Panc1 (cell line): Measurements from ENCODE around the gene CDK12. TPM values are rescaled to one million over a fixed set of nuclear protein-coding genes. Genes with fewer than 3 reads are reported as not detected.

ENCODE experiments used
- ATAC-seq: fragments of 200-7000 bp; cut with Tn5 transposase; 2 replicates; pipeline ENCODE4 v1.9.1; 2020; ENCODE audit warnings: mild to moderate bottlenecking, moderate library complexity
- BruUV-seq: library from RNA; stranded (reverse); fragments of 400-500 nt; replicated peaks from 2 replicates; lab custom pipeline; 2021; lab: Mats Ljungman, UMichigan
- CTCF ChIA-PET: fragments of 300-600 bp; sonication (Branson Sonifier 250); formaldehyde crosslinking; loops from one replicate; lab custom pipeline; 2022; ENCODE audit warnings: antibody characterized with exemption; lab: Charles Lee
- POLR2A ChIA-PET: fragments of 300-600 bp; sonication (Branson Sonifier 250); formaldehyde crosslinking; loops from one replicate; lab custom pipeline; 2022; ENCODE audit warnings: antibody characterized with exemption; lab: Charles Lee
- DNase-seq: peaks from one replicate; pipeline ENCODE4 v3.0.0-alpha.2; 2010; ENCODE audit warnings: low read depth, low spot score
- H3K27ac ChIP-seq: 2 replicates; pipeline ENCODE4 v1.5.1; 2011; ENCODE audit warnings: mild to moderate bottlenecking, low read length, inconsistent platforms
- H3K27me3 ChIP-seq: fragments of 200-500 bp; sonication (Bioruptor generic); 2 replicates; pipeline ENCODE4 v1.6.0; 2014; ENCODE audit warnings: low read length, inconsistent platforms; ENCODE audit not compliant: control insufficient read depth, insufficient read depth
- H3K36me3 ChIP-seq: fragments of 200-500 bp; sonication (Bioruptor generic); 2 replicates; pipeline ENCODE4 v1.5.1; 2014; ENCODE audit warnings: inconsistent platforms, mild to moderate bottlenecking, low read length, moderate library complexity; ENCODE audit not compliant: control insufficient read depth, insufficient read depth
- H3K4me1 ChIP-seq: 2 replicates; pipeline ENCODE4 v1.5.1; 2011; ENCODE audit warnings: inconsistent platforms, mild to moderate bottlenecking, low read length, moderate library complexity; ENCODE audit not compliant: control insufficient read depth, insufficient read depth
- H3K4me3 ChIP-seq, 2 experiments: 2 replicates each; pipeline ENCODE4 v1.5.1; 2011 to 2012; ENCODE audit warnings: low read depth in 2 of 2, low read length in 2 of 2, mild to moderate bottlenecking in 2 of 2, inconsistent platforms in 1 of 2, moderate library complexity in 1 of 2
- H3K9me3 ChIP-seq: fragments of 200-500 bp; sonication (Bioruptor generic); 2 replicates; pipeline ENCODE4 v1.5.1; 2014; ENCODE audit warnings: low read depth, mild to moderate bottlenecking, inconsistent platforms, low read length, moderate library complexity; ENCODE audit not compliant: control insufficient read depth, insufficient read depth
- CTCF ChIP-seq: fragments of 450-650 bp; IDR thresholded peaks from 2 replicates; pipeline ENCODE4 v1.5.1; 2017; ENCODE audit warnings: mild to moderate bottlenecking
- POLR2AphosphoS5 ChIP-seq: IDR thresholded peaks from 2 replicates; pipeline ENCODE4 v1.6.1; 2012; ENCODE audit warnings: mild to moderate bottlenecking, low read depth, low read length, moderate library complexity
- REST ChIP-seq, 2 experiments: IDR thresholded peaks; 2 replicates each; pipeline ENCODE4 v1.6.1; 2011 to 2012; ENCODE audit warnings: low read depth in 2 of 2, control low read depth in 1 of 2, low read length in 1 of 2, mild to moderate bottlenecking in 1 of 2, moderate library complexity in 1 of 2; ENCODE audit not compliant: insufficient read depth in 1 of 2
- SIN3A ChIP-seq: IDR thresholded peaks from 2 replicates; pipeline ENCODE4 v1.6.1; 2012; ENCODE audit warnings: low read depth, mild to moderate bottlenecking, low read length, moderate library complexity, borderline replicate concordance; ENCODE audit not compliant: insufficient read depth
- TCF7L2 ChIP-seq: IDR thresholded peaks from 2 replicates; pipeline ENCODE4 v1.6.1; 2011; ENCODE audit warnings: mild to moderate bottlenecking, low read depth, low read length, inconsistent platforms
- in situ Hi-C: cut with HindIII; loops from 2 replicates; pipeline ENCODE4 v1.10.0; 2016; ENCODE audit warnings: low sequenced_read_pairs, low pct_unique_long_range_greater_than_20kb
- intact Hi-C: fragments of 100-400 bp; cut with micrococcal nuclease; formaldehyde crosslinking; loops from one replicate; pipeline ENCODE4 v1.10.0; 2022; ENCODE audit not compliant: unreplicated experiment
- total RNA-seq: library from RNA; stranded (reverse); gene quantifications from one replicate; pipeline ENCODE4 v1.2.1, GENCODE V29; 2021; ENCODE audit not compliant: unreplicated experiment

CDK12 gene
- total RNA-seq, 1 experiment from 2014 or later = 57.8 TPM

GRCh38 chr17:39483506-39483905 lies 22.2 kb downstream of the CDK12 start:
- H3K27me3 ChIP-seq = no peaks in the 10 kb centered on the region
- no peak overlapping the region for H3K27ac ChIP-seq
- DNase-seq = no peak
- in situ Hi-C loops (no loop called here), intact Hi-C loops (no loop called here)
- no peak for TF ChIP-seq POLR2AphosphoS5
- TF ChIP-seq CTCF = no peak
- TF ChIP-seq REST (IDR thresholded peaks at IDR 0.05; ENCODE audit: insufficient read depth in 1 of 2, low read depth in 2 of 2, low read length in 1 of 2) = no peak
- no peak for TF ChIP-seq TCF7L2
- no peak for TF ChIP-seq SIN3A
- no peaks in the 10 kb centered on the region for H3K9me3 ChIP-seq
- BruUV-seq = no TSS peak
- CTCF ChIA-PET = no interaction called here
- H3K4me1 ChIP-seq = no peaks in the 10 kb centered on the region
- H3K4me3 ChIP-seq = no peak overlapping the region
- no peaks in the 10 kb centered on the region; the same call in 1 of the 2 replicates for H3K36me3 ChIP-seq
- POLR2A ChIA-PET = interaction anchor here (0.6 kb wide), 1 partner anchor 23 kb away, joined by 3 read pairs; the partner anchor contains the start of gene CDK12
- ATAC-seq = no peak

- no peak overlapping the region for H3K27ac ChIP-seq
These were observed 22.9 kb downstream of the CDK12 start for GRCh38 chr17:39484178-39484577.

More at GRCh38 chr17:39484178-39484577, 22.9 kb downstream of the CDK12 start:
- TF ChIP-seq CTCF = no peak
- ATAC-seq = no peak
- no peak for DNase-seq
- Histone ChIP-seq H3K4me1 (no peaks in the 10 kb centered on the region), H3K27me3 (no peaks in the 10 kb centered on the region), H3K36me3 (no peaks in the 10 kb centered on the region; the same call in 1 of the 2 replicates), H3K4me3 (no peak overlapping the region), H3K9me3 (no peaks in the 10 kb centered on the region)
- CTCF ChIA-PET = no interaction called here
- in situ Hi-C loops = no loop called here
- no TSS peak for BruUV-seq
- intact Hi-C loops = no loop called here
- POLR2A ChIA-PET = no interaction called here
